Adrenal gland (tissue), 12 donors: ENCODE data around the gene CHRNA10. TPM values are rescaled to one million over a fixed set of nuclear protein-coding genes. Genes with fewer than 3 reads are reported as not detected.

Source experiments
- DNase-seq, 7 donors: peaks; one replicate each; pipeline ENCODE4 v3.0.0-alpha.2; 2019 to 2020
- H3K27ac ChIP-seq, 5 donors: fragments of 200-600 bp; sonication (generic) in 4 of 5; 1 replicate in 3 of 5; 2 replicates in 2 of 5; pipeline versions ENCODE4 v1.5.1 to v1.8.0; 2016 to 2020; ENCODE audit warnings: mild to moderate bottlenecking in 1 of 5
- H3K27me3 ChIP-seq: fragments of 200-600 bp; 2 replicates; pipeline ENCODE4 v1.8.0; 2021
- H3K36me3 ChIP-seq, 2 donors: fragments of 200-600 bp; replicated peaks in 1 of 2; 1 replicate in 1 of 2; 2 replicates in 1 of 2; pipeline versions ENCODE4 v1.5.1 to v1.8.0; 2018 to 2022
- H3K4me1 ChIP-seq, 2 donors: fragments of 200-600 bp; replicated peaks in 1 of 2; 1 replicate in 1 of 2; 2 replicates in 1 of 2; pipeline versions ENCODE4 v1.5.1 to v1.8.0; 2018 to 2021
- H3K4me3 ChIP-seq, 4 donors: fragments of 200-600 bp; sonication (generic) in 3 of 4; one replicate each; pipeline ENCODE4 v1.5.1; 2016 to 2018
- H3K9me3 ChIP-seq, 3 donors: fragments of 200-600 bp; sonication (generic) in 1 of 3; replicated peaks in 1 of 3; 1 replicate in 2 of 3; 2 replicates in 1 of 3; pipeline versions ENCODE4 v1.5.1 to v1.8.0; 2016 to 2021
- CTCF ChIP-seq, 6 experiments: fragments of 450-650 bp in 4 of 6; fragments of 200-600 bp in 2 of 6; sonication (generic) in 1 of 6; IDR thresholded peaks; 1 replicate in 5 of 6; 2 replicates in 1 of 6; pipeline versions ENCODE4 v1.5.1 to v1.8.0; 2016 to 2021; ENCODE audit warnings: antibody characterized with exemption in 6 of 6, mild to moderate bottlenecking in 2 of 6, moderate library complexity in 1 of 6
- POLR2A ChIP-seq, 2 donors: fragments of 450-650 bp; IDR thresholded peaks; one replicate each; pipeline ENCODE4 v1.6.1; 2017; ENCODE audit warnings: antibody characterized with exemption in 2 of 2, mild to moderate bottlenecking in 2 of 2, moderate library complexity in 1 of 2
- WGBS, 4 donors: extraction: QIAGEN DNeasy Blood & Tissue Kit in 2 of 4; methylation state at CpG; one replicate each; pipeline versions ENCODE4 v1.1.5 to v1.1.7; 2013 to 2017; 5-methylcytosine and 5-hydroxymethylcytosine counted together
- intact Hi-C, 2 donors: fragments of 100-400 bp; cut with DNase I; formaldehyde crosslinking; loops; one replicate each; pipeline versions ENCODE4 v1.14.1 to v1.15.0; 2022 to 2023
- polyA plus RNA-seq, 3 donors: library from polyadenylated mRNA; stranded (reverse); fragments of 200-250 nt in 2 of 3; fragments of 350-450 nt in 1 of 3; fragmentation: Illumina TruSeq in 1 of 3; extraction: RNeasy Lipid Tissue Mini Kit (QIAGEN cat#74804) in 1 of 3; gene quantifications; one replicate each; pipeline ENCODE4 v1.2.3, GENCODE V29; 2013 to 2014
- total RNA-seq, 9 donors: library from RNA; depleted of rRNA in 4 of 9; stranded (reverse); fragments of >200 nt in 4 of 9; fragments of 120-200 nt in 1 of 9; fragmentation: NEBNext Ultra II Directional in 1 of 9; extraction: Animal tissue kit (Norgen Biotek cat#: 25700) in 1 of 9; gene quantifications; one replicate each; pipeline versions ENCODE4 v1.1.0 to v1.2.4, GENCODE V29; 2013 to 2023
- donor health status: healthy with polysubstance abuse.
- donor health status: Bipolar disorder and iron deficiency.
- donor health status: DM: yes; HTN: yes; CAD: no.
- donor health status: DM: no; HTN: no; CAD: no.
- donor health status: DM: no; HTN: no; CAD: no.
- donor health status: DM: yes; HTN: yes; CAD: no.

CHRNA10 gene
- total and polyA plus RNA-seq, 12 donors: 0.13 to 3.0 (median 0.81) TPM; not detected in 2

DNA sequence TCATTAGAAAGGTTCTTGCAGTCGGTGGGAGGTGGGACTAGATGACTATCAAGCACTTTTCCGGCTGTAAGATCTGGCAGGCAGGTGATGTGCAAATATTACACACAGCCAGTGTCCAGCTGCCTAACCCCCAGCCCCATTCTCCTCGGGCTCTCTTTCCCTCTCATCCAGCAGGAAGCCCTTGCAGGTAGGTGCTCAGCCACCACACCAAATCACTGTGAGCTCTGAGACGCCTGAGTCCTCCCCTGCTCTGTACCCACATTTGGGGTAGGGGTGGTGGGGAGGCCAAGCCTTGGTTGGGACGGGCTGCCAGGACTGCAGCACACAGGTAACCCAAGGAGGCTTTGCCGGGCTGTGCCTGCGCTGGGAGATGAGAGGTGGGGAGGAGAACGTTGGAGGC is 30.0 kb downstream of the CHRNA10 start:
- H3K4me1 ChIP-seq: peaks cover 11 to 14% of the 10 kb centered on the region in 2 donors
- no peak for TF ChIP-seq CTCF (IDR thresholded peaks at IDR 0.05)
- no peaks in the 10 kb centered on the region for H3K36me3 ChIP-seq
- no peaks in the 10 kb centered on the region for H3K9me3 ChIP-seq
- intact Hi-C loops: no loop called here
- WGBS, 4 donors: 58 to 68% (median 63%) methylated on average over 5 to 8 of the region's 8 CpGs
- H3K27me3 ChIP-seq: no peaks in the 10 kb centered on the region
- DNase-seq: no peak
- no peak overlapping the region for H3K4me3 ChIP-seq
- no peak overlapping the region for H3K27ac ChIP-seq

DNA sequence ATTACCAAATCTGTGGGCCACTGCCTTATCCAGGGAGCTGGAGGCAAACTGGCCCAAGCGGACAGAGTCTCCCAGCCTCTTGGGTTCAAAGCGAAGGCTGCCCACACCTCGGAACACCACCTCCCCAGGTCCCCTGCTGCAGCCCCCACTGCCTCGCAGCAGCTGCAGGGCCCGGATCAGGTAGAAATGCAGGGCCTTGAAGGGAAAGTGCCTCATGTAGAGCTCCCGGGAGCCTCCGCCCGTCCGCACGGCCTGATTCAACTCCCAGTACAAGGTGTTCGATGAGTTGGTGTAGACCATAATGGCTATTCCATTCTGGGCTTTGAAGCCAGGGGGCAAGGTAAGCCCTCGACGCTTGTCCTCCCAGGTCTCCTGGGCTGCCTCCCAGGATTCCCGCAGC is 31.3 kb downstream of the CHRNA10 start:
- WGBS, 4 donors: 94 to 100% (median 96%) methylated on average over 5 to 14 of the region's 14 CpGs
- no peak for TF ChIP-seq POLR2A (IDR thresholded peaks at IDR 0.05)
- no peak for TF ChIP-seq CTCF (IDR thresholded peaks at IDR 0.05)

GRCh38 chr11:3638513-3638912 is 32.7 kb downstream of the CHRNA10 start:
- Histone ChIP-seq H3K27ac (no peak overlapping the region), H3K36me3 (no peaks in the 10 kb centered on the region), H3K9me3 (no peaks in the 10 kb centered on the region), H3K27me3 (no peaks in the 10 kb centered on the region), H3K4me3 (no peak overlapping the region), H3K4me1 (peaks cover 11 to 14% of the 10 kb centered on the region in 2 donors)
- 75 to 90% (median 76%) methylated on average over 2 to 5 of the region's 5 CpGs for WGBS, 4 donors
- DNase-seq: no peak
- TF ChIP-seq CTCF (IDR thresholded peaks at IDR 0.05): no peak
- TF ChIP-seq POLR2A (IDR thresholded peaks at IDR 0.05): no peak
- intact Hi-C loops: no loop called here

More for the DNA sequence above, 31.3 kb downstream of the CHRNA10 start:
- no peaks in the 10 kb centered on the region for H3K27me3 ChIP-seq
- DNase-seq: no peak
- intact Hi-C loops: no loop called here
- no peak overlapping the region for H3K4me3 ChIP-seq
- no peaks in the 10 kb centered on the region for H3K36me3 ChIP-seq
- no peak overlapping the region for H3K27ac ChIP-seq
- peaks cover 11 to 14% of the 10 kb centered on the region in 2 donors for H3K4me1 ChIP-seq
- H3K9me3 ChIP-seq: no peaks in the 10 kb centered on the region

GRCh38 chr11:3637201-3637600 is 34.0 kb downstream of the CHRNA10 start:
- Histone ChIP-seq H3K4me1 (peaks cover 4 to 5% of the 10 kb centered on the region in 2 donors), H3K4me3 (no peak overlapping the region), H3K27me3 (no peaks in the 10 kb centered on the region), H3K27ac (no peak overlapping the region), H3K9me3 (no peaks in the 10 kb centered on the region), H3K36me3 (no peaks in the 10 kb centered on the region)
- intact Hi-C loops: no loop called here
- TF ChIP-seq POLR2A (IDR thresholded peaks at IDR 0.05): no peak
- TF ChIP-seq CTCF (IDR thresholded peaks at IDR 0.05): no peak
- no peak for DNase-seq
- 83 to 98% (median 86%) methylated on average over 6 to 13 of the region's 13 CpGs for WGBS, 4 donors
